ENCODE data around the gene CSNK2A1. TPM values are rescaled to one million over a fixed set of nuclear protein-coding genes. Genes with fewer than 3 reads are reported as not detected.

CSNK2A1 gene
- total and polyA plus RNA-seq, 2 of the 8 experiments (the other 6 are each of a cell fraction or from before 2014, with no cell fraction given), result 117 to 260 TPM

DNA sequence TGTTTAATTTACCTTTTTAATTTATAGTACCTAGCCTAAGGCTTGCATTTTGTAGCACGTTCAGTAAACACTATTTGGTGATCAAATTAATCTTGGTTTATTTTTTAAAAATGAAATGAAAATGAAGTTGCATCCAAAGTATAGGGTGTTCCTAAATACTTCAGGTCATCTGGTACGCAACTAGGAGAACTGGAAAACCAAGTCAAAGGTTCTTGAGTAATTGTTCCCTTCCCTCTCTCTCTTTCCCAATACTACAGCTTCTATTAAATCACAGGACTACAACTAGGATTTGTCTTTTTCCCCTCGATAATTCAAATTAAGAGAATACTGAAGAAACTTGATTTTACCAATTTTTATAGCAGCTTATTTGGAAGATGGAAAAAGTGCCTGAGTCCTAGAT is 27.9 kb downstream of the CSNK2A1 start (continued):
- TF ChIP-seq SAP30 (IDR thresholded peaks at IDR 0.05; ENCODE audit: insufficient read depth, insufficient replicate concordance, low read length) (no peak), CBX5 (IDR thresholded peaks at IDR 0.05; ENCODE audit: low read depth, low read length) (no peak), EP300 (IDR thresholded peaks at IDR 0.05; ENCODE audit: borderline replicate concordance in 1 of 2, low read depth in 2 of 2, low read length in 2 of 2) (no peak), FOSL1 (IDR thresholded peaks at IDR 0.05; ENCODE audit: insufficient read depth, low read depth, low read length) (no peak), RAD21 (IDR thresholded peaks at IDR 0.05 in 1 of 2, conservative IDR thresholded peaks at IDR 0.05 in 1 of 2; ENCODE audit: low read depth in 2 of 2, low read length in 2 of 2) (no peak), BACH1 (IDR thresholded peaks at IDR 0.05; ENCODE audit: low read length) (no peak), TEAD4 (IDR thresholded peaks at IDR 0.05; ENCODE audit: low read depth, low read length) (no peak), RFX5 (IDR thresholded peaks at IDR 0.05; ENCODE audit: borderline replicate concordance, low read depth, low read length) (no peak), CBX8 (IDR thresholded peaks at IDR 0.05; ENCODE audit: borderline replicate concordance, low read depth, low read length) (no peak)
- TF ChIP-seq, protein P1, sequence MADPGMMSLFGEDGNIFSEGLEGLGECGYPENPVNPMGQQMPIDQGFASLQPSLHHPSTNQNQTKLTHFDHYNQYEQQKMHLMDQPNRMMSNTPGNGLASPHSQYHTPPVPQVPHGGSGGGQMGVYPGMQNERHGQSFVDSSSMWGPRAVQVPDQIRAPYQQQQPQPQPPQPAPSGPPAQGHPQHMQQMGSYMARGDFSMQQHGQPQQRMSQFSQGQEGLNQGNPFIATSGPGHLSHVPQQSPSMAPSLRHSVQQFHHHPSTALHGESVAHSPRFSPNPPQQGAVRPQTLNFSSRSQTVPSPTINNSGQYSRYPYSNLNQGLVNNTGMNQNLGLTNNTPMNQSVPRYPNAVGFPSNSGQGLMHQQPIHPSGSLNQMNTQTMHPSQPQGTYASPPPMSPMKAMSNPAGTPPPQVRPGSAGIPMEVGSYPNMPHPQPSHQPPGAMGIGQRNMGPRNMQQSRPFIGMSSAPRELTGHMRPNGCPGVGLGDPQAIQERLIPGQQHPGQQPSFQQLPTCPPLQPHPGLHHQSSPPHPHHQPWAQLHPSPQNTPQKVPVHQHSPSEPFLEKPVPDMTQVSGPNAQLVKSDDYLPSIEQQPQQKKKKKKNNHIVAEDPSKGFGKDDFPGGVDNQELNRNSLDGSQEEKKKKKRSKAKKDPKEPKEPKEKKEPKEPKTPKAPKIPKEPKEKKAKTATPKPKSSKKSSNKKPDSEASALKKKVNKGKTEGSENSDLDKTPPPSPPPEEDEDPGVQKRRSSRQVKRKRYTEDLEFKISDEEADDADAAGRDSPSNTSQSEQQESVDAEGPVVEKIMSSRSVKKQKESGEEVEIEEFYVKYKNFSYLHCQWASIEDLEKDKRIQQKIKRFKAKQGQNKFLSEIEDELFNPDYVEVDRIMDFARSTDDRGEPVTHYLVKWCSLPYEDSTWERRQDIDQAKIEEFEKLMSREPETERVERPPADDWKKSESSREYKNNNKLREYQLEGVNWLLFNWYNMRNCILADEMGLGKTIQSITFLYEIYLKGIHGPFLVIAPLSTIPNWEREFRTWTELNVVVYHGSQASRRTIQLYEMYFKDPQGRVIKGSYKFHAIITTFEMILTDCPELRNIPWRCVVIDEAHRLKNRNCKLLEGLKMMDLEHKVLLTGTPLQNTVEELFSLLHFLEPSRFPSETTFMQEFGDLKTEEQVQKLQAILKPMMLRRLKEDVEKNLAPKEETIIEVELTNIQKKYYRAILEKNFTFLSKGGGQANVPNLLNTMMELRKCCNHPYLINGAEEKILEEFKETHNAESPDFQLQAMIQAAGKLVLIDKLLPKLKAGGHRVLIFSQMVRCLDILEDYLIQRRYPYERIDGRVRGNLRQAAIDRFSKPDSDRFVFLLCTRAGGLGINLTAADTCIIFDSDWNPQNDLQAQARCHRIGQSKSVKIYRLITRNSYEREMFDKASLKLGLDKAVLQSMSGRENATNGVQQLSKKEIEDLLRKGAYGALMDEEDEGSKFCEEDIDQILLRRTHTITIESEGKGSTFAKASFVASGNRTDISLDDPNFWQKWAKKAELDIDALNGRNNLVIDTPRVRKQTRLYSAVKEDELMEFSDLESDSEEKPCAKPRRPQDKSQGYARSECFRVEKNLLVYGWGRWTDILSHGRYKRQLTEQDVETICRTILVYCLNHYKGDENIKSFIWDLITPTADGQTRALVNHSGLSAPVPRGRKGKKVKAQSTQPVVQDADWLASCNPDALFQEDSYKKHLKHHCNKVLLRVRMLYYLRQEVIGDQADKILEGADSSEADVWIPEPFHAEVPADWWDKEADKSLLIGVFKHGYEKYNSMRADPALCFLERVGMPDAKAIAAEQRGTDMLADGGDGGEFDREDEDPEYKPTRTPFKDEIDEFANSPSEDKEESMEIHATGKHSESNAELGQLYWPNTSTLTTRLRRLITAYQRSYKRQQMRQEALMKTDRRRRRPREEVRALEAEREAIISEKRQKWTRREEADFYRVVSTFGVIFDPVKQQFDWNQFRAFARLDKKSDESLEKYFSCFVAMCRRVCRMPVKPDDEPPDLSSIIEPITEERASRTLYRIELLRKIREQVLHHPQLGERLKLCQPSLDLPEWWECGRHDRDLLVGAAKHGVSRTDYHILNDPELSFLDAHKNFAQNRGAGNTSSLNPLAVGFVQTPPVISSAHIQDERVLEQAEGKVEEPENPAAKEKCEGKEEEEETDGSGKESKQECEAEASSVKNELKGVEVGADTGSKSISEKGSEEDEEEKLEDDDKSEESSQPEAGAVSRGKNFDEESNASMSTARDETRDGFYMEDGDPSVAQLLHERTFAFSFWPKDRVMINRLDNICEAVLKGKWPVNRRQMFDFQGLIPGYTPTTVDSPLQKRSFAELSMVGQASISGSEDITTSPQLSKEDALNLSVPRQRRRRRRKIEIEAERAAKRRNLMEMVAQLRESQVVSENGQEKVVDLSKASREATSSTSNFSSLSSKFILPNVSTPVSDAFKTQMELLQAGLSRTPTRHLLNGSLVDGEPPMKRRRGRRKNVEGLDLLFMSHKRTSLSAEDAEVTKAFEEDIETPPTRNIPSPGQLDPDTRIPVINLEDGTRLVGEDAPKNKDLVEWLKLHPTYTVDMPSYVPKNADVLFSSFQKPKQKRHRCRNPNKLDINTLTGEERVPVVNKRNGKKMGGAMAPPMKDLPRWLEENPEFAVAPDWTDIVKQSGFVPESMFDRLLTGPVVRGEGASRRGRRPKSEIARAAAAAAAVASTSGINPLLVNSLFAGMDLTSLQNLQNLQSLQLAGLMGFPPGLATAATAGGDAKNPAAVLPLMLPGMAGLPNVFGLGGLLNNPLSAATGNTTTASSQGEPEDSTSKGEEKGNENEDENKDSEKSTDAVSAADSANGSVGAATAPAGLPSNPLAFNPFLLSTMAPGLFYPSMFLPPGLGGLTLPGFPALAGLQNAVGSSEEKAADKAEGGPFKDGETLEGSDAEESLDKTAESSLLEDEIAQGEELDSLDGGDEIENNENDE (IDR thresholded peaks at IDR 0.05; ENCODE audit: insufficient replicate concordance, low read length), result no peak
- TF ChIP-seq, protein P2, sequence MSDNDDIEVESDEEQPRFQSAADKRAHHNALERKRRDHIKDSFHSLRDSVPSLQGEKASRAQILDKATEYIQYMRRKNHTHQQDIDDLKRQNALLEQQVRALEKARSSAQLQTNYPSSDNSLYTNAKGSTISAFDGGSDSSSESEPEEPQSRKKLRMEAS (IDR thresholded peaks at IDR 0.05), result no peak

Measured in H1 (cell line).